SK-N-MC (cell line): Measurements from ENCODE around the gene FJX1.

Experiments used
- DNase-seq: peaks from one replicate; pipeline ENCODE4 v3.0.0-alpha.2; 2011; ENCODE audit warnings: low read depth, low spot score
- H3K27ac ChIP-seq: fragments of 200-600 bp; sonication (generic); 2 replicates; pipeline ENCODE4 v1.5.1; 2016; ENCODE audit warnings: mixed run types
- H3K36me3 ChIP-seq: fragments of 200-600 bp; sonication (generic); 2 replicates; pipeline ENCODE4 v1.6.1; 2017; ENCODE audit warnings: antibody characterized with exemption, low read length, mixed read lengths; ENCODE audit not compliant: insufficient read depth
- H3K4me3 ChIP-seq: fragments of 200-600 bp; sonication (generic); 2 replicates; pipeline ENCODE4 v1.5.1; 2016
- H3K9ac ChIP-seq: fragments of 200-600 bp; sonication (generic); 2 replicates; pipeline ENCODE4 v1.8.0; 2017; ENCODE audit warnings: mixed run types, mixed read lengths; ENCODE audit not compliant: insufficient read length
- H3K9me3 ChIP-seq: fragments of 200-600 bp; sonication (generic); 2 replicates; pipeline ENCODE4 v1.6.1; 2017; ENCODE audit warnings: low read depth, mild to moderate bottlenecking, antibody characterized with exemption, low read length, moderate library complexity, mixed read lengths
- EZH2 ChIP-seq: fragments of 200-600 bp; sonication (generic); IDR thresholded peaks from one replicate; pipeline ENCODE4 v1.6.1; 2017; ENCODE audit warnings: antibody characterized with exemption
- FOXP2 ChIP-seq: optimal IDR thresholded peaks from 2 replicates; pipeline ENCODE3; 2011; ENCODE audit warnings: mild to moderate bottlenecking, moderate library complexity; ENCODE audit not compliant: insufficient read depth; ENCODE audit errors: extremely low read length, control extremely low read depth
- POLR2AphosphoS5 ChIP-seq: IDR thresholded peaks from 2 replicates; pipeline ENCODE4 v1.6.1; 2012; ENCODE audit warnings: mild to moderate bottlenecking, low read depth, low read length, borderline replicate concordance

Gene FJX1

DNA sequence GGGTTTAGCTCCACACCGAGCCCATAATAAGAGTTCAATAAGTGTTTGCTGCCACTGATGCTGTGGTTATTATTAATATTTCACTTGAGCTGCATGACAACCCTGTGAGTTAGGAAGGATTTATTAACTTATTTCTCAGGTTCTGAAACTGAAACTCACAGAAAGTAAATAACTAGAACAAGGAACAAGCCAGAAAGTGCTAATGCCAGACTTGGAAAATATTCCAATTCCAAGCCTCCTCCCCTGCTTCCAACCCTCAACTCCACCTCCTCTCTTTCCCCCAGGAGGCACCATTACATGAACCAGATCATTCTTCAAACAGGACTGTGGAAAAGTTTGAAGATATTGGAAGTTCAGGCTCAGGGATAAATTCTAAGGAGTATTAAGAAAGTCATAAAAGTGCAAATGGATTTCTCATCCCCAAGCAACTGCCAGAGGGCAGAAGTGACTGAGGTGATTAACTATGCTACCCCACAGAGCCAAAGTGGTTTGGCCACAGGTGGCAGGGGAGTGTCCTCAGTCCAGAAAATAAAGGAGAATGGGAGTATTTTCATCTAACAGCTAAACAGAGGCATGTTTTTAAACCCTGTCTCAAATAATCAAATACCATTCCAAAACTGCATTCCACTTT is 3.2 kb upstream of the FJX1 start:
- H3K4me3 ChIP-seq, result no peak overlapping the region
- no peak overlapping the region for H3K9ac ChIP-seq
- no peak for DNase-seq
- TF ChIP-seq FOXP2, result no peak
- TF ChIP-seq POLR2AphosphoS5, result no peak
- no peak for TF ChIP-seq EZH2
- H3K36me3 ChIP-seq, result no peaks in the 10 kb centered on the region
- H3K9me3 ChIP-seq, result no peaks in the 10 kb centered on the region
- no peak overlapping the region for H3K27ac ChIP-seq

DNA sequence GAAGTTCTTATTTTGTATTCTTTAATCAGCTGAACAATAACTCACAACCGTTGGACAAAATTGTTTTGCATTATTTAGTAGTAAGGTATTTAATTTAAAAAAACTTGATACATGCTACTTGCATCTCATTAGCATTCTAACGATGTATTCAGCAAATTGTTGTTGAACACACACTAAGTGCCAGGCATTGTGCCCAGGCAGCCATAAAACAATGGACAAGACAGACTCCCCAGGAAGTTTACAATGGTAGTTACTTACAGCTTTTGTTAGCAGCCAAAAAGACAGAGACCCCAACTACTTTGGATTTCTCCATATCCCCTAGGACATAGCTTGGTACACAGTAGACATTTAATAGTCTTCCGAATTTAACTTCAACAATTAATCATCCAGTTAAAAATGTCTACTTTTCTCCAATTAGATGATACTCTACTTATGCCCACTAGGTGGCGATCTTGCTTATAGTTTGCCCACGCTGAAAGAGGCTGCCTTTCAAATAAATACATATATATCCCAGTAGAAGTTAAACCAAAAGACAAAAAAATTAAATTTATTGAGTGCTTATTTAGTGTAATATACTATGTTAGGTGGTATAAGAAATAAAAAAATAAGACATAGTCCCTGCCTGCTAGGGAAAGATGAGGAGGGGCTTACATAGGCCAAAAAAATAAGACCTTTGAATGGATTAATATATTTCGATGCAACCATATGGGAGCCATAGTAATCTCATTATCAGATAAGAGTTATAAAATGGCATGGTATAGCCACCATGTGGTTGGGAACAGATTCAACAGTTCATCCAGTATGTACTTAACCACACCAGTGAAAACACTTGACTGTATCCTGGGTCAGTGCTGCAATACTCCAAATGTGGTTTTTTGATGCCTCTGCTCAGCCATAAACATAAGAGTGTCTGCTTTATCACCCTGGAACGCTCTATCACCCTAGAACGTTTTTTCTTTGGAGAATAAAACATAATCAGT is 2.0 kb upstream of the FJX1 start:
- Histone ChIP-seq H3K9me3 (no peaks in the 10 kb centered on the region), H3K27ac (no peak overlapping the region), H3K4me3 (no peak overlapping the region), H3K9ac (no peak overlapping the region), H3K36me3 (no peaks in the 10 kb centered on the region)
- no peak for TF ChIP-seq POLR2AphosphoS5
- TF ChIP-seq EZH2, result no peak
- TF ChIP-seq FOXP2, result no peak
- no peak for DNase-seq

DNA sequence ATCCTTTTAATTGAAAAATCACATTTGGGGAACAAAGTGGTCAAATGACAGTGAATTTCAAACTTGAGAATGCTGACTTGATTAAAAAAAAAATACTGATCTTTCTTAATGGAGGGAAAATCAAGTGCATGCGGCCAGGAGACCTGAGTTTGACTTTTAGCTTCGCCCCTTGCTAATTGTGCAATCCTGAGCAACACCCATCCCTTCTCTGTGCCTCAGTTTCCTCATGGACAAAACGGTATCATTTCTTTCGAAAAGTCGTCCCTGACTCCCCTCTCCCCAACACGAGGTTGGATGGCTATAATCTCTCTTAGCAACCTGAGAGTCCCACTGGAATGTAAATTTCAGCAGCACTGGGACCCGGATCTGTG is 959 bp upstream of the FJX1 start:
- Histone ChIP-seq H3K9me3 (no peaks in the 10 kb centered on the region), H3K36me3 (no peaks in the 10 kb centered on the region), H3K9ac (no peak overlapping the region), H3K4me3 (peak overlapping the region; percentile 81), H3K27ac (no peak overlapping the region)
- TF ChIP-seq FOXP2, result no peak
- TF ChIP-seq EZH2, result no peak
- no peak for TF ChIP-seq POLR2AphosphoS5
- DNase-seq, result no peak

DNA sequence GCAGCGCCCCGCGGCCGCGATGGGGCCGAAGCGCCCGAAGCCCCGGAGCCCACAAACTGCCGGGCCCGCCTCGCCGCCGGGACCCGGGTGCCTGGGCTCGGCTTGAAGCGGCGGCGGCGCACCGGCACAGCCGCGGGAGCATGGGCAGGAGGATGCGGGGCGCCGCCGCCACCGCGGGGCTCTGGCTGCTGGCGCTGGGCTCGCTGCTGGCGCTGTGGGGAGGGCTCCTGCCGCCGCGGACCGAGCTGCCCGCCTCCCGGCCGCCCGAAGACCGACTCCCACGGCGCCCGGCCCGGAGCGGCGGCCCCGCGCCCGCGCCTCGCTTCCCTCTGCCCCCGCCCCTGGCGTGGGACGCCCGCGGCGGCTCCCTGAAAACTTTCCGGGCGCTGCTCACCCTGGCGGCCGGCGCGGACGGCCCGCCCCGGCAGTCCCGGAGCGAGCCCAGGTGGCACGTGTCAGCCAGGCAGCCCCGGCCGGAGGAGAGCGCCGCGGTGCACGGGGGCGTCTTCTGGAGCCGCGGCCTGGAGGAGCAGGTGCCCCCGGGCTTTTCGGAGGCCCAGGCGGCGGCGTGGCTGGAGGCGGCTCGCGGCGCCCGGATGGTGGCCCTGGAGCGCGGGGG is 346 bp downstream of the FJX1 start:
- H3K4me3 ChIP-seq, result peak overlapping the region; percentile 81
- H3K36me3 ChIP-seq, result no peaks in the 10 kb centered on the region
- TF ChIP-seq EZH2 (no peak), FOXP2 (no peak), POLR2AphosphoS5 (no peak)
- H3K9ac ChIP-seq, result peak overlapping the region; percentile 61
- no peak for DNase-seq
- no peak overlapping the region for H3K27ac ChIP-seq
- H3K9me3 ChIP-seq, result no peaks in the 10 kb centered on the region

DNA sequence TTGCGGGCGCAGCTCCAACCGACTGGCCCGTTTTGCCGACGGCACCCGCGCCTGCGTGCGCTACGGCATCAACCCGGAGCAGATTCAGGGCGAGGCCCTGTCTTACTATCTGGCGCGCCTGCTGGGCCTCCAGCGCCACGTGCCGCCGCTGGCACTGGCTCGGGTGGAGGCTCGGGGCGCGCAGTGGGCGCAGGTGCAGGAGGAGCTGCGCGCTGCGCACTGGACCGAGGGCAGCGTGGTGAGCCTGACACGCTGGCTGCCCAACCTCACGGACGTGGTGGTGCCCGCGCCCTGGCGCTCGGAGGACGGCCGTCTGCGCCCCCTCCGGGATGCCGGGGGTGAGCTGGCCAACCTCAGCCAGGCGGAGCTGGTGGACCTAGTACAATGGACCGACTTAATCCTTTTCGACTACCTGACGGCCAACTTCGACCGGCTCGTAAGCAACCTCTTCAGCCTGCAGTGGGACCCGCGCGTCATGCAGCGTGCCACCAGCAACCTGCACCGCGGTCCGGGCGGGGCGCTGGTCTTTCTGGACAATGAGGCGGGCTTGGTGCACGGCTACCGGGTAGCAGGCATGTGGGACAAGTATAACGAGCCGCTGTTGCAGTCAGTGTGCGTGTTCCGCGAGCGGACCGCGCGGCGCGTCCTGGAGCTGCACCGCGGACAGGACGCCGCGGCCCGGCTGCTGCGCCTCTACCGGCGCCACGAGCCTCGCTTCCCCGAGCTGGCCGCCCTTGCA is 1.0 kb downstream of the FJX1 start:
- Histone ChIP-seq H3K36me3 (no peaks in the 10 kb centered on the region), H3K9me3 (no peaks in the 10 kb centered on the region), H3K9ac (peak overlapping the region; percentile 61), H3K4me3 (peak overlapping the region; percentile 81), H3K27ac (no peak overlapping the region)
- DNase-seq, result no peak
- no peak for TF ChIP-seq POLR2AphosphoS5
- no peak for TF ChIP-seq FOXP2
- no peak for TF ChIP-seq EZH2

DNA sequence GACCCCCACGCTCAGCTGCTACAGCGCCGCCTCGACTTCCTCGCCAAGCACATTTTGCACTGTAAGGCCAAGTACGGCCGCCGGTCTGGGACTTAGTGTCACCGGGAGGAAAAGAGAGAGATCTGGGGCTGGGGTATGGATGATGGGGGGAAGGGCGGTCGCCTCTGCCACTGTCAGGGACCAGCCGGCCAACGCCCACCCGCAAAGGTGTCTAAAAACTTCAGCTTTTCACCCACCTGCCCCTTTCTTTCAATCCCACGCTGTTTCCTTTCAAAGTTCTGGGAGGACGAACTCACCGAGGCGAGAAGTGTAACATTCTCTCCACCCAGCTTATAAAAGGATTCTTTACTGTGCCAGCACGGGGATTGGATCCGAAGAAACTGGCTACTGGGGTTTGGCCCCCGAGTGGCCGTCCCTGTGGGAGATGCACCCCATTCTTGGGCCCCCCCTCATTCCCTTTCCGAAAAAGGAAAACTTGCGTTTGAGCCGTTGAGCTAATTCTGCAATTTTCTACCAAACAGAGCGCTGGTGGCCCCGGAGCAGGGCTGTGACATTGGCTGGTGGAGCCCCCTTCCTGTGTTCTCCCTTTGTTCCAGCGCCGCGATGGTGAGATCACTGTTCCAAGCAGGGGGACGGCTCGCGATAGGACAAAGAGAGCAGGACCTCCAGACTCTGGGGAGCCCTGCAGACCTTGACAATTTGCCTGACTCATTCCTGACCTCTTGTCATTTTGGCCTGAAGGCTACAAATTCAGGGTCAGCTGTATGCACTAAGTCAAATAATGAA is 1.8 kb downstream of the FJX1 start:
- H3K4me3 ChIP-seq, result peak overlapping the region; percentile 81
- H3K27ac ChIP-seq, result no peak overlapping the region
- DNase-seq, result no peak
- H3K9ac ChIP-seq, result no peak overlapping the region
- H3K36me3 ChIP-seq, result no peaks in the 10 kb centered on the region
- no peaks in the 10 kb centered on the region for H3K9me3 ChIP-seq
- TF ChIP-seq FOXP2 (no peak), POLR2AphosphoS5 (no peak), EZH2 (no peak)

DNA sequence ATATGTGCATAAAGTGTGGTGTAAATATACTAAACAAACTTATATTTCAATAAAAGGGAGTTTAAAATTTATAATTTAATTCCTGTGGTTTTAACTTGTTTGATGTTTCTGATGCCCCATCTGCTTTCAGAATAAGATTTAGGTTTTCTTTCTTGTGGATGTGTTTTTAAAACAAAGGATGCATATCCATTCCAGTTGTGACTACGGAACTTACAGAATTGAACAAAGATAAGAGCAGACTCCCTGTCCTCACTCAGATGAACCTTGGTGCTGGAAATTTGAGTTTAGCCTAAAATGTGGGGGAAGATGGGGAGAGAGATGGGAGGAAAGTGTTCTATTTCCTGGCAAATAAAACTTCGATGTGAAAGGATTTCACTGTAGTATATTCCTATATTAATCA is 2.5 kb downstream of the FJX1 start:
- no peak overlapping the region for H3K27ac ChIP-seq
- no peaks in the 10 kb centered on the region for H3K9me3 ChIP-seq
- no peaks in the 10 kb centered on the region for H3K36me3 ChIP-seq
- peak overlapping the region; percentile 46; the same call in 1 of the 2 replicates for H3K4me3 ChIP-seq
- TF ChIP-seq FOXP2 (no peak), EZH2 (no peak), POLR2AphosphoS5 (no peak)
- no peak overlapping the region for H3K9ac ChIP-seq
- DNase-seq, result no peak
